NCI-H526 (cell line): ENCODE measurements around the gene FIZ1.
A peak's percentile ranks its signal among the peaks of the same experiment; 100 is the strongest.

ENCODE experiments used
- DNase-seq, 2 experiments: peaks; one replicate each; lab custom pipeline; 2025; lab: John Stamatoyannopoulos, UW

The FIZ1 gene

DNA sequence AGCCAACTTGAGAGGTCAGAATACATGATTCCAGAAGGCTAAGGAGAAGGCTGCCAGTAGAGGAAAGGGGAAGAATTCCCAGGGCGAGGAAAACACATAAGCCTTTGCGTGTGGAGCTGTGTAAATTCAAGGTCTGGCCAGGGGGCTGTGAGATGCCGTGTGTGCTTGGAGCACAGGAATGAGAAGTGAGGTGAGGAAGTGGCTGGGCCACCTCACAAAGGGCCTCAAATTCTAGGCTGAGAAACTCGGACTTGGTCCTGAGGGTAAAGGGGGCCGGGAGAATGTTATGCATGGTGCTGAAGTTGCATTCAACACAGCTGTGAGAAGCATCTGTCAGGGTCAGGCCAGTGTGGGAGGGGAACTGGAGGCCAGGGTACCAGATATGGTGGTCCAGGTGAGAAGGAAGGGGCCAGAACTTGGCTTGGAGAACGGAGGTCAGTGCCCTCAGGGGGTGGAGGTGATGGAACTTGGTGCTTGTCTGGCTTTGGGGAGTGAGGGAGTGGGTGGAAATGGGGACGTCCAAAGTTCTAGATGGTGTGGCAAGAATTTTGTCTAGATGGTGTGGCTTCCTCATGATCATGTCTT, 36.6 kb upstream of the FIZ1 start:
- no peak for DNase-seq

DNA sequence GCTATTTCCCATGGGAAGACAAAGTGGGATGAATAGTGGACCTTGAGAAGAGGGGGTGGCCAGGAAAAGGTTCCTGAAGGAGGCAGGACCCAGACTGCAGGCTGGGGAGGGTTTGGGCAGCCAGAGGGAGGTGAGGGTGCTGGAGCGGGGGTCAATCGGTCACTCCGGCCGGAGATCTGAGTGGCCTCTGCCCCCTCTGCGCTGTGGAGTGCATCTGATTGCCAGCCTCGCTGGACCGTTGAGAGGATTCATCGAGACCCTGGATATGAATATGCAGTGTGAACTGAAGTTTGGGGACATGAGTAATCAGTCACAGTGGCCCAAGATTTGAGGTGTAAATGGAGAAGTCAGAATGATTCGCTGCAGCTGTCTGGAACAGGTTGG, 36.0 kb upstream of the FIZ1 start:
- no peak for DNase-seq

DNA sequence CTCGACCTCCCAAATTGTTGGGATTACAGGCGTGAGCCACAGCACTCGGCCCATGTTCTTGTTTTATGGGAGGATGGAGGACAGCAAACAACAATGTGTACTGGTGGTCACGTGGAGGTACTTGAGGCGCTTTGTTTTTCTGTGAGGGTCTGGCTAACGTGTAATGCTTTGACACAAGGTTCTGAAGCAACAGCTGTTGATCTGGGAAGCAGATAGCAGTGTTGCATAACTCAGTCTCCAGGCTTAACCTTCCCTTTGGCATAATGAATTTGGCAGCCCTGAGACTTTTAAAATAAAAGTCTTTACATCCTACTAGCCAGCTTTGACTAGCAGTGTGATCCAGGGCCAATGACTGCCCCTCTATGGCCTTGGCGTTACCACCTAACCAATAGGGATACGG, 34.5 kb upstream of the FIZ1 start:
- DNase-seq = no peak

DNA sequence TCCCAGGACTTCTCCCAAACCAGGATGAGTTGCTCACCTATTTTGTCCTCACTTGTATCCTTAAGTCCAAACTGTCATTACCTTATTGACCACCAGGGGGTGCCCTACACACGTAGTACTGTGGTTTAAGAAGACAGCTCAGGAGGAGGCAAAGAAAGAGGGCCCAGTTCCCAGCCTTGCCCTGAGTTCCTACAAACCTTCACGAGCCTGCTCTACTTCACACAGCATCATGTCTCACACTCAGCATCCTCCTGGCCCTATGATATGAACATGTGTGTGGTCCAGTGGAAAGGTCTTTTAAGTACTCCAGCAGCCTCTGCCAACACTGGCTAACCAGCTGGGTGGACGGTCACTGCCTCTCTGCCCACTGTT, 33.1 kb upstream of the FIZ1 start:
- DNase-seq = peak; percentile 92 to 98

DNA sequence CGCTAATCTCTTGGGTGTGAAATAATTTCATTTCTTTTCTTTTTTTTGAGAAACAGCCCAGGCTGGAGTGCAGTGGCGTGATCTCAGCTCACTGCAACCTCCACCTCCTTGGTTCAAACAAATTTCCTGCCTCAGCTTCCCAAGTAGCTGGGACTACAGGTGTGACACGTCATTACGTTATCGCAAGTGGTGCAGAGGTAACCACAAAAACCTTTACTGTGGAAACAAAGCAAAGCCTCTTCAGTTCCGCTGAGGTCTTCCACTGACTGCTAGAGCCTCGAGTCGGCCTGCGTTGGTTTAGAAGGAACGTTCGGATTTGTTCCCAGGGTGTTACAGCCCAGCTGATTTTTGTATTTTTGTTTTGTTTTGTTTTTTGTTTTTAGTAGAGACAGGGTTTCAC, 27.0 kb upstream of the FIZ1 start:
- DNase-seq = no peak

DNA sequence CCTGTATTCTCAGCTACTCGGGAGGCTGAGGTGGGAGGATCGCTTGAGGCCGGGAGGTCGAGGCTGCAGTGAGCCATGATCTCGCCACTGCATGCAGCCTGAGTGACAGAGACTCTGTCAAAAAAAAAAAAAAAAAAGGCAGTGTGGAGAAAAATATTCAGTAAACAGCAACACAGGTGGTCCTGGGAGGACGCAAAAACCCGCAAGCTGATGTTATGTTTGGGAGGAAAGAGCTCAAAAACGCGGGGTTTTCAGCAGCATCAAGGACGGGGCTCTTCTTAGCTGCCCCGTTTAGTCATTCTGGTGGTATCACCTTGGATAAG, 25.6 kb upstream of the FIZ1 start:
- no peak for DNase-seq

DNA sequence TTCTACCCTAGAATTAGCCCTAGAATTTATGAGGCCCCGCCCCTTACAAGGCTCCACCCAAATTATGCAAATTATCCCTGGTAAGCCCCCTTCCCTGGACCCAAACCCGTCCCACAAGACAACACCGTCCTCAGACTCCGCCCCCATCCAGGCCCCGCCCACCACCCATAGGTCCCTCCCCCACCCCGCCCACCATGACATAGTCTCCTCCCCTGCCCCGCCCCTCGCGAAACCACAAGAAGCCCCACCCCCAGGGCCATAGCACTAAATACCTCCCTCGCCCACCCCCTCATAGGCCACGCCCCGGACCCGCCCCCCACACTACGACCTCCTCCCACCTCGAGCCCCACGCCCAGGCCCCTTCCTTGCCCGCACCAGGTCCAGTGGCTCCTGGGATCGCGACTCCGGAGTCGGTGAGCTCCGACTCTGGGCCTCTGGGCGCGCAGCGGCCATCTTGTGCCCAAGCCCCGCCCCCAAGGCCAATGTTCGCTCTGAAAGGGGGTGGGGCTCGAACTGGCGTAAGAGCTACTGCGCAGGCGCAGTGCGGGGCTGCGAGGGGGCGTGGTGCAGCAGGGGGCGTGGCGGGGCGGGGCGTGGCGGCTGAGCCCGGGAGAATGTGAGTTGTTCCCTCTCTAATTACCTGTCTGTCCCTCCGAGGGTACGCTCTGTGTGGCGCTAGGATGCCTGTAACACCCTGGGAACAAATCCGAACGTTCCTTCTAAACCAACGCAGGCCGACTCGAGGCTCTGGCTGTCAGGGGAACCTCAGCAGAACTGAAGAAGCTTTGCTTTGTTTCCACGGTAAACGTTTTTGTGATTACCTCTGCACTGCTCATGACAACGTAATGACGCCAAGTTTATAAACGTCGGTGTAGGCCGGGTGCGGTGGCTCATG, 25.0 kb upstream of the FIZ1 start, which contains the start of gene ZNF784:
Gene ZNF784, minus strand, starts transcription at position 458 of the 895 bp plus-strand sequence. Its CDS starts 5 bp downstream, at position 453.
- peak; percentile 93 to 99 for DNase-seq

DNA sequence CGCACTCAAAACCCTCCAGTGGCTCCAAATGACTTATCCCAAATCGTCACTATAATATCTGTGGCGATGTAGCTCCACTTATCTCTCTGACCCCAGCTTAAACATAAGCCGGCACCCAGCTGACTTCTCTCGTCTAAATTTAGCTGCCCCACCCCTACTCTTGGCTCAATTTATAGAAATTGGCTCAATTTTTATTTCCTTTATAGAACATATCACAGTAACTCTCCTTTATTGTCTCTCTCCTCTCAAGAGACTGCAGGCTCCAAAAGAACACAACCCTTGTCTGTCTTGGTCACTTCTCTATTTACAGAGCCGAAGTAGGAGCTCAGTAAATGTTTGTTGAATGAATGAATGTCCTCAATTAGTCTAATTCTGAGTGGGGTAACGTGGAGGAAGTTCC, 24.2 kb upstream of the FIZ1 start:
- DNase-seq = no peak

DNA sequence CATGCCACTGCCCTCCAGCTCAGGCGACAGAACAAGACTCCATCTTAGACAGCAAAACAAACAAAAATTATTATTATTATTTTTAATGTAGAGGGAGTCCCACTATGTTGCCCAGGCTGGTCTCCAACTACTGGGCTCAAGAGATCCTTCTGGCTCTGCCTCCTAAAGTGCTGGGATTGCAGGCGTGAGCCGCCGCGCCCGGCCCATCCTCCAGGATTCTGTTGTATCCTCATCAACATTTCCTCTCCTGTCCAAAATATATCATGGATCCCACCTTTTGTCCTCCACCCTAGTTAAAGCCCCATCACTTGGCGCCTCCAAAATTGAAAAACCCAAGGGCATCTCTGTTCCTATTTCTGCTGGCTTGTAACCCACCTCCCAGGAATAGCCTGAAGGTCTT, 23.8 kb upstream of the FIZ1 start:
- DNase-seq = no peak

DNA sequence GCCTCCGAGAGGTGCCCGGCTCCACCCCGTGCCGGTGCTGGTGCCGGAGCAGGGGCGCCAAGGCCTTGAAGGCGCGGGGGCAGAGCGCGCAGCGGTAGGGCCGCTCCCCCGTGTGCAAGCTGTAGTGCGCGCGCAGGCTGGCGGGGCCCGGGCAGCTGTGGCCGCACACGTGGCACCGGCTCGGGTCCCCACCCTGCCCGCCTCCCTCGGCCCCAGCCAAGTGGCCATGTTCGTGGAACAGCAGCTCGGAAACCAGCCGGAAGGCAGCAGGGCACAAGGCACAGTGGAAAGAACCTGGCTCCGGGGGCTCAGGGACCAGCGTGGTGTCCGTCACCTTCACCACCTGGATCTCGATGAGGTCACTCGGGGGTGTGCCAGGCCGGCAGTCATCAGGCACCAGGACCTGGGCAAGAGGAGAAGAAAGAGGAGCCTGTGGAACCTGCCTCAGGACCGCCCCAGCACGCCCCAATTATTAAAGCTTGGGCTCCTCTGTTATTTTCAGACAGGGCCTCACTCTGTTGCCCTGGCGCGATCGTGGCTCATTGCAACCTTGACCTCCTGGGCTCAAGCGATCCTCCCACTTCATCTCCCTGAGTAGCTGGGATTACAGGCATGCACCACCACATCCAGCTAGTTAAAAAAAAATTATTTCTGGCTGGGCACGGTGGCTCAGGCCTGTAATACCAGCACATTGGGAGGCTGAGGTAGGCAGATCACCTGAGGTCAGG, 23.1 kb upstream of the FIZ1 start:
- DNase-seq = no peak

DNA sequence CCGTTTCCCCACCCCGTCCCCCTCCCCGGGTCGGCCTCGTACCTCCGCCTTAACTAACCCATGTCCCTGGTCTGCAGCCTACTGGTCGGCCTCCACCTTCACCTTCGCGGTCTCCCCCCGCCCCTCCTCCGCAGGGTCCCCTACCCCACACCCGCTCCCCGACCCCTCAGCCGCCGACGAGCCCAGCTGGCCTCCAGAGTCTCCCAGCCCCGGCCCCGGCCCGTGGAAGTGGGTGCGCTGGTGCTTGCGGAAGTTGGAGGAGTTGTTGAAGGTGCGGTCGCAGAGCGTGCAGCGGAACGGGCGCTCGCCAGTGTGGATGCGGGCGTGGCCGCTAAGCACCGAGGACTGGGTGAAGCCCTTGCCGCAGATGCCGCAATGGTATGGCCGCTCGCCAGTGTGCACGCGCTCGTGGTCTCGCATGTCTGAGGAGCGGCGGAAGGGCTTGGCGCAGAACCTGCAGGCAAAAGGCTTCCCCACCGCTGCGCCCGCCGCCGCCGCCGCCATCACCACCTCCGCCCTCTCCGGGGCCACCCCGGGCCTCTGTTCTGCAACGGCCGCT, 22.4 kb upstream of the FIZ1 start:
- DNase-seq = no peak

DNA sequence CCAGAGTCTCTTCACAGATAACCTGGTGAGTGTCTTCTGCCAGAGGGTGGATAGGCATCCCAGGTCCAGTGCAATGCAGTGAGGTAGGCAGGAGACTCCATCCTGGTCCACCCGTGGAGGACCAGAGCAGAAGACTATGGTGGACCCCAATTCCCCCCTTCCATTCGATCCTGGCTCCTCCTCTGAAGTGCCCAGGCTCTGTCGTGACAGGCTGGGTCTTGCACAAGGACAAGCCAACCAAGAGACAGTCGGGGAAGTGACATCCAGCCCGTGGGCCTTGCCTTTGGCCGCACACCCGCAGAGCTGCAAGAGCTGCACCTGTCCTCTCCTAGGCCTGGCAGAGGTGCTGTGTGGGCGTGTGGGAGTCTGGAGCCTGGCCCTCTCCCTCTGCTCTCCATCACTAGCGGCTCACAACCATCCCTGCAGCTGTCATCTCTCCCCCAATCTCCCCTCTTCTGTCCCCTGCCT, 21.9 kb upstream of the FIZ1 start:
- no peak for DNase-seq

DNA sequence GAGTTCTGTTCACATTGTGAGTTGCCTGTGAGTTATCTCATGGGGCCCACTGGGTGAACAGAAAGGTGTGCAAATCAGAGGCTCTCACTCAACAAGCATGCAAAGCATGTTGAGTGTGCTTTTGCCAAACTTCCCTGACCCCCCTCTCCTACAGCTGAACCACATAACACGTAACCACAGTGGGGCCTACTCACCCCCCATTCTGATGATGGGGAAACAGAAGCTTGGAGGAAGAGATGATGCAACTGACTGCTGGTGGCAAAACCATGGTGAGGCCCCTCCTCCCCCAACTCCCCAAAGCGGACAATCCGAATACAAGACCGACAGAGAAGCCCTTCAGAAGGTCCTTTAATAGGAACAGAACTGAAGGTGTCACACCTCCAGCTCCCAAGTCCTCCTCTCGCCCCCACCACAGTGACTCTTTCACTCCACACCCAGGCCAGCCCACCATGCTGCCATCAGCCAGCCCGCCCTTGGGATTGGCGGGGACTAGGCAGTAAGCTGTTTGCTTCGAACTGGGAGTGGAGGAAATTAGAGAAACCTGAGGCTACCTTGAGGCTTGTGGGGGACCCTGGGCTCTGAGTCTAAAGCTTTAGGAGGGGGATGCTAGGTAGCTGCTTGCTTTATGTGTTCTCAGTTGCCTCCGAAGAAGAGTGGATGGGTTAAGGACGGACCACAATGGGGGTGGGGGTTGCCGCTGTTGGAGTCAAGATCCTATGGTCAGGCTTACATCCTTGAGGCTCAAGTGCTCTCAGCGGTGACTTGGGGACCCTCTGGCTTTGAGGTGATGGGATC, 21.3 kb upstream of the FIZ1 start:
- no peak for DNase-seq

DNA sequence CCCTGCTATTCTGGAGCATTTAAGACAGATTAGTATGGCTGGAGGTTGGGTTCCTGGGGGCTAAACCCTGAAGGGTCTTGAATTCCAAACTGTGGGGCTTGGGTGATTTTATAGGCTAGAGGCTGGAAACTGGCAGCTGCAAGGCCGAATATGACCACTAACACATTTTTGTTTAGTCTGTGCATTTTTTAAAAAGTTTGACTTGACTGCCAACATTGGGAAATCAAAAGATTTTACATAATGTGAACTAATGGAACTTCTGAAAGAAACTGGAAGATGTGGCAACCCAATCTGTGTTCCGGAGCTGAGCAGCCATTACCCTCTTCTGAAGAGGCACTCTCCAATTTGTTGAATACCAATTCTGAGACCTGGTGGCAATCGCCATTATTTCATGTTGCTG, 20.0 kb upstream of the FIZ1 start:
- DNase-seq = no peak

DNA sequence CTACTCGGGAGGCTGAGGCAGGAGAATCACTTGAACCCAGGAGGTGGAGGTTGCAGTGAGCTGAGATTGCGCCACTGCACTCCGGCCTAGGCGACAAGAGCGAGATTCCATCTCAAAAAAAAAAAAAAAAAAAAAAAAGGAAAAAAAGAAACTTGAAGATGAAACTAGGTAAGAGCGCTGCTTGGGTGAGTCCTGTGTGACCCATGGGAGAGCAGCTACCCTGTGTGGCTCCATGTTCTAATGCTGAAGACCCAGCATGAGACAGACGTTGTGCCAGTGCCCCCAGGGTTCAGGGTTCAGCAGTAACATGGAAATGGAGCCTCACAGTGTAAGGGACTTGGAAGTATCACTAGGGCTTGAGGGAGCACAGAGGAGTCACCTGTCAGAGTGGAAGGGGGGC, 19.1 kb upstream of the FIZ1 start:
- no peak for DNase-seq

DNA sequence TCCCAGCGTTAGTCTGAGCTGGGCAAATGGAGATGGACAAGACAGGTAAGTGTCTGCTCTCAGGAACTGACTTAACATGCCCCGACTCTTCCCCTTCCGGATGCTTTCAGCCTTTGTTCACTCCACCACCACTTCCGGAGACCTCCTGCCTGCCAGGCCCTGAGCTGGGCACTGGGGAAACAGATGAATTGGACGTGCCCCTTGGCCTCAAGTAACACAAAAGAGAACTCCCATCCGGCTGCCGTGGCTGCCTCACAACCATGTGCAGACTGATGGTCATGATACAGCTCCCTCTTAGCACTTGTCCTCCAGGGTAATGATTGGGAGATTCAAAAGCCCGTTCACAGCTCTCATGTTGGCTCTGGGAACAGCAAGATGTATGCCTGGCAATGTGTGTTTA, 18.1 kb upstream of the FIZ1 start:
- no peak for DNase-seq

DNA sequence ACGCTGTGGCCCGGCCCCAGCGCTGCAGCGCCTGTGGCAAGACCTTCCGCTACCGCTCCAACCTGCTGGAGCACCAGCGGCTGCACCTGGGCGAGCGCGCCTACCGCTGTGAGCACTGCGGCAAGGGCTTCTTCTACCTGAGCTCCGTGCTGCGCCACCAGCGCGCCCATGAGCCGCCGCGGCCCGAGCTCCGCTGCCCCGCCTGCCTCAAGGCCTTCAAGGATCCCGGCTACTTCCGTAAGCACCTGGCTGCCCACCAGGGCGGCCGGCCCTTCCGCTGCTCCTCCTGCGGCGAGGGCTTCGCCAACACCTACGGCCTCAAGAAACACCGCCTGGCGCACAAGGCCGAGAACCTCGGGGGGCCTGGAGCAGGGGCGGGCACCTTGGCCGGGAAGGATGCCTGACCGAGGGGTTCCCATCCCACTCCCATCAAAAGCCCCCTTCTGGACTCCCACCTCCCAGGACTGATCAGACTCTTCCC, 17.1 kb upstream of the FIZ1 start:
- DNase-seq = no peak

DNA sequence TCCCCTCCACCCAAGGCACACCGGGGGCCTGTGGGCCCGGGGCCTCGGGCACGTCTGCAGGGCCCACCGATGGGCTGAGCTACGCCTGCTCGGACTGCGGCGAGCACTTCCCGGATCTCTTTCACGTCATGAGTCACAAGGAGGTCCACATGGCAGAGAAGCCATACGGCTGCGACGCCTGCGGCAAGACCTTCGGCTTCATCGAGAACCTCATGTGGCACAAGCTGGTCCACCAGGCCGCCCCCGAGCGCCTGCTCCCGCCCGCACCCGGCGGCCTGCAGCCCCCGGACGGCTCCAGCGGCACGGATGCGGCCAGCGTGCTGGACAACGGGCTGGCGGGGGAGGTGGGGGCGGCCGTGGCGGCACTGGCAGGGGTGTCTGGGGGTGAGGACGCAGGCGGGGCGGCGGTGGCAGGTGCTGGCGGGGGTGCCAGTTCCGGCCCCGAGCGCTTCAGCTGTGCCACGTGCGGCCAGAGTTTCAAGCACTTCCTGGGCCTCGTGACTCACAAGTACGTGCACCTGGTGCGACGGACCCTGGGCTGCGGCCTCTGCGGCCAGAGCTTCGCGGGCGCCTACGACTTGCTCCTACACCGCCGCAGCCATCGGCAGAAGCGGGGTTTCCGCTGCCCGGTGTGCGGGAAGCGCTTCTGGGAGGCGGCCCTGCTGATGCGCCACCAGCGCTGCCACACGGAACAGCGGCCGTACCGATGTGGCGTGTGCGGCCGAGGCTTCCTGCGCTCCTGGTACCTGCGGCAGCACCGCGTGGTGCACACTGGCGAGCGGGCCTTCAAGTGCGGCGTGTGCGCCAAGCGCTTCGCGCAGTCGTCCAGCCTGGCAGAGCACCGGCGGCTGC, 16.5 kb upstream of the FIZ1 start:
- no peak for DNase-seq

DNA sequence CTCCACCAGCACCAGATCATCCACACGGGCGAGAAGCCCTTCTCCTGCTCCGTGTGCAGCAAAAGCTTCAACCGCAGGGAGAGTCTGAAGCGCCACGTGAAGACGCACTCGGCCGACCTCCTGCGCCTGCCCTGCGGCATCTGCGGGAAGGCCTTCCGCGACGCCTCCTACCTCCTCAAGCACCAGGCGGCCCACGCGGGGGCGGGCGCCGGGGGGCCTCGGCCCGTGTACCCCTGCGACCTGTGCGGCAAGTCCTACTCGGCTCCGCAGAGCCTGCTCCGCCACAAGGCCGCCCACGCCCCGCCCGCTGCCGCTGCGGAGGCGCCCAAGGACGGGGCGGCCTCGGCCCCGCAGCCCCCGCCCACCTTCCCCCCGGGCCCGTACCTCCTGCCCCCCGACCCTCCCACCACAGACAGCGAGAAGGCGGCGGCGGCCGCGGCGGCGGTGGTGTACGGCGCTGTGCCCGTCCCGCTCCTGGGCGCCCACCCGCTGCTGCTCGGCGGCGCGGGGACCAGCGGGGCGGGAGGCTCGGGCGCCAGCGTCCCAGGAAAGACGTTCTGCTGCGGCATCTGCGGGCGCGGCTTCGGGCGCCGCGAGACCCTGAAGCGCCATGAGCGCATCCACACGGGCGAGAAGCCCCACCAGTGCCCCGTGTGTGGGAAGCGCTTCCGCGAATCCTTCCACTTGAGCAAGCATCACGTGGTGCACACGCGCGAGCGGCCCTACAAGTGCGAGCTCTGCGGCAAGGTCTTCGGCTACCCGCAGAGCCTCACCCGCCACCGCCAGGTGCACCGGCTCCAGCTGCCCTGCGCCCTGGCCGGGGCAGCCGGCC, 15.6 kb upstream of the FIZ1 start:
- no peak for DNase-seq
